Ishikawa (cell line): ENCODE data around the gene TKTL1.

ENCODE experiments used
- CEBPB ChIP-seq: IDR thresholded peaks from 2 replicates; pipeline ENCODE4 v1.6.1; 2012
- CREB1 ChIP-seq: IDR thresholded peaks from 2 replicates; pipeline ENCODE4 v1.6.1; 2012; ENCODE audit warnings: low read depth
- EGR1 ChIP-seq: IDR thresholded peaks from 2 replicates; pipeline ENCODE4 v1.6.1; 2012
- EP300 ChIP-seq: IDR thresholded peaks from 2 replicates; pipeline ENCODE4 v1.6.1; 2012; ENCODE audit warnings: borderline replicate concordance
- FOXM1 ChIP-seq: IDR thresholded peaks from 2 replicates; pipeline ENCODE4 v1.6.1; 2012; ENCODE audit warnings: low read depth, borderline replicate concordance
- NFIC ChIP-seq: IDR thresholded peaks from 2 replicates; pipeline ENCODE4 v1.6.1; 2012
- RAD21 ChIP-seq: IDR thresholded peaks from 2 replicates; pipeline ENCODE4 v1.6.1; 2012; ENCODE audit warnings: low read depth
- TAF1 ChIP-seq: IDR thresholded peaks from 2 replicates; pipeline ENCODE4 v1.6.1; 2012; ENCODE audit warnings: low read depth, mild to moderate bottlenecking
- TCF12 ChIP-seq: IDR thresholded peaks from 2 replicates; pipeline ENCODE4 v1.6.1; 2012; ENCODE audit warnings: low read depth
- TEAD4 ChIP-seq: IDR thresholded peaks from 2 replicates; pipeline ENCODE4 v1.6.1; 2012
- YY1 ChIP-seq: IDR thresholded peaks from 2 replicates; pipeline ENCODE4 v1.6.1; 2012; ENCODE audit warnings: low read depth
- ZBTB7A ChIP-seq: IDR thresholded peaks from 2 replicates; pipeline ENCODE4 v1.6.1; 2012; ENCODE audit warnings: low read depth
- TF ChIP-seq, protein P1 (sequence below): IDR thresholded peaks from 2 replicates; pipeline ENCODE4 v1.6.1; 2012
- TF ChIP-seq, protein P2 (sequence below): IDR thresholded peaks from 2 replicates; pipeline ENCODE4 v1.6.1; 2012
- TF ChIP-seq, protein P3 (sequence below): IDR thresholded peaks from 2 replicates; pipeline ENCODE4 v1.6.1; 2012; ENCODE audit warnings: low read depth, mild to moderate bottlenecking

Gene TKTL1

DNA sequence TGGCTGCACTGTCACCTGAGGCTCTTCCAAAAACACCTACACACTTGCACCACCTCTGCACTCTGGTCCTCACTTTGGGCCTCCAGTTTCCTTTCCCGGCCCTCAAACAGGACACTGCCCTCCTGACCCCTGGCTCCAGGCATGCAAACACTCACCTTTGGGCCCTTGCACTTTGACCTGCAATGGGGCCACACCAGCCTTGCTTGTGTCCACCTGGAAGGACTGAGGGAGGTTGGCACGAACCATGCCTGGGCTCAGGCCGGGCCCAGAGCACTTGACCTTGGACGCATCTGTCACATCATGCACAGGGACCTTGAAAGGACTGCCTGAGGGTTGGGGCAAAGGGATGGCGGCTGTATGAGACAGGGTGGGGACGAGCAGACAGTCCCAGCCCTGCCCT, 63.2 kb downstream of the TKTL1 start:
- TF ChIP-seq TCF12 (no peak), TAF1 (no peak), FOXM1 (no peak), EGR1 (no peak), ZBTB7A (no peak), NFIC (no peak), YY1 (no peak), CEBPB (no peak), RAD21 (no peak), CREB1 (no peak), EP300 (no peak)
- TF ChIP-seq, protein P1, sequence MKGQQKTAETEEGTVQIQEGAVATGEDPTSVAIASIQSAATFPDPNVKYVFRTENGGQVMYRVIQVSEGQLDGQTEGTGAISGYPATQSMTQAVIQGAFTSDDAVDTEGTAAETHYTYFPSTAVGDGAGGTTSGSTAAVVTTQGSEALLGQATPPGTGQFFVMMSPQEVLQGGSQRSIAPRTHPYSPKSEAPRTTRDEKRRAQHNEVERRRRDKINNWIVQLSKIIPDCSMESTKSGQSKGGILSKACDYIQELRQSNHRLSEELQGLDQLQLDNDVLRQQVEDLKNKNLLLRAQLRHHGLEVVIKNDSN: no peak
- TF ChIP-seq, protein P2, sequence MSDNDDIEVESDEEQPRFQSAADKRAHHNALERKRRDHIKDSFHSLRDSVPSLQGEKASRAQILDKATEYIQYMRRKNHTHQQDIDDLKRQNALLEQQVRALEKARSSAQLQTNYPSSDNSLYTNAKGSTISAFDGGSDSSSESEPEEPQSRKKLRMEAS: no peak
- TF ChIP-seq, protein P3, sequence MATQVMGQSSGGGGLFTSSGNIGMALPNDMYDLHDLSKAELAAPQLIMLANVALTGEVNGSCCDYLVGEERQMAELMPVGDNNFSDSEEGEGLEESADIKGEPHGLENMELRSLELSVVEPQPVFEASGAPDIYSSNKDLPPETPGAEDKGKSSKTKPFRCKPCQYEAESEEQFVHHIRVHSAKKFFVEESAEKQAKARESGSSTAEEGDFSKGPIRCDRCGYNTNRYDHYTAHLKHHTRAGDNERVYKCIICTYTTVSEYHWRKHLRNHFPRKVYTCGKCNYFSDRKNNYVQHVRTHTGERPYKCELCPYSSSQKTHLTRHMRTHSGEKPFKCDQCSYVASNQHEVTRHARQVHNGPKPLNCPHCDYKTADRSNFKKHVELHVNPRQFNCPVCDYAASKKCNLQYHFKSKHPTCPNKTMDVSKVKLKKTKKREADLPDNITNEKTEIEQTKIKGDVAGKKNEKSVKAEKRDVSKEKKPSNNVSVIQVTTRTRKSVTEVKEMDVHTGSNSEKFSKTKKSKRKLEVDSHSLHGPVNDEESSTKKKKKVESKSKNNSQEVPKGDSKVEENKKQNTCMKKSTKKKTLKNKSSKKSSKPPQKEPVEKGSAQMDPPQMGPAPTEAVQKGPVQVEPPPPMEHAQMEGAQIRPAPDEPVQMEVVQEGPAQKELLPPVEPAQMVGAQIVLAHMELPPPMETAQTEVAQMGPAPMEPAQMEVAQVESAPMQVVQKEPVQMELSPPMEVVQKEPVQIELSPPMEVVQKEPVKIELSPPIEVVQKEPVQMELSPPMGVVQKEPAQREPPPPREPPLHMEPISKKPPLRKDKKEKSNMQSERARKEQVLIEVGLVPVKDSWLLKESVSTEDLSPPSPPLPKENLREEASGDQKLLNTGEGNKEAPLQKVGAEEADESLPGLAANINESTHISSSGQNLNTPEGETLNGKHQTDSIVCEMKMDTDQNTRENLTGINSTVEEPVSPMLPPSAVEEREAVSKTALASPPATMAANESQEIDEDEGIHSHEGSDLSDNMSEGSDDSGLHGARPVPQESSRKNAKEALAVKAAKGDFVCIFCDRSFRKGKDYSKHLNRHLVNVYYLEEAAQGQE: no peak

DNA sequence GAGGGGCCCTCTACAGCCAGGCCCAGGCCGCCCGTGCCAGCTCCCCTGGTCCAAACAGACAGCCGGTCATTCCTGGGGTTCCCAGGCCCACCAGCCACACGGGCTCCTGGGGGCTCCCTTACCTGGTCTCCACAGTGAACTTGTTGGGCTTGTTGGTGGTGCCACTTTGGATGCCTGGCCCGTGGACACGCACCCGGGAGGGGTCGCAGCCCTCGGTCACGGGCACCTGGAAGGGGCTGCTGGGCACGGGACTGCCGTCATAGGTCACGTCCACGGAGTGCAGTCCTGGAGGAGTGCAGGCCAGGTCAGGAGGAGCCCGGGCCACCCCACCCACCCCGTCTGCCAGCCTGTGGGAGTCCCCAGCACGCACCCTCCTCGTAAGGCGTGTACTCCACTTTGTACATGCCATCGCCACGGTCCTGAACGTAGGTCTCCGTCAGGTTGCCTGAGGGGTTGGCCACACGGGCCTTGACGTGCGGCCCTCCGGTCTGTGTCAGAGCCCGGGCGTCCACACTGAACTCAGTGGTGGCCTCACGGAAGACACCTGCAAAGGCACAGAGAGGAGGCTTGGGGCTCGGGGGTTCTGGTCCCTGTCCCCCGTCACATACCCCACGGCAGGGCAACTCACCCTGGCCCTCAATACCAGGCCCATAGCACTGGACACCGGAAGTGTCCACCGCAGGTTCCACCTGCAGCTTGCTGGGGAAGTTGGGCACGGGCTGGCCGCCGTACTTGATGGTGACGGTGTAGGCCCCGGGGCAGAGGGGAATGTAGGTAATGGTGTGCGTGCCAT, 64.0 kb downstream of the TKTL1 start:
- TF ChIP-seq EGR1: no peak
- no peak for TF ChIP-seq TCF12
- TF ChIP-seq EP300: no peak
- TF ChIP-seq NFIC: no peak
- TF ChIP-seq, protein P2: no peak
- TF ChIP-seq, protein P3: no peak
- TF ChIP-seq CREB1: no peak
- TF ChIP-seq YY1: no peak
- TF ChIP-seq FOXM1: no peak
- TF ChIP-seq TAF1: no peak
- TF ChIP-seq, protein P1: no peak
- no peak for TF ChIP-seq RAD21
- TF ChIP-seq CEBPB: no peak

DNA sequence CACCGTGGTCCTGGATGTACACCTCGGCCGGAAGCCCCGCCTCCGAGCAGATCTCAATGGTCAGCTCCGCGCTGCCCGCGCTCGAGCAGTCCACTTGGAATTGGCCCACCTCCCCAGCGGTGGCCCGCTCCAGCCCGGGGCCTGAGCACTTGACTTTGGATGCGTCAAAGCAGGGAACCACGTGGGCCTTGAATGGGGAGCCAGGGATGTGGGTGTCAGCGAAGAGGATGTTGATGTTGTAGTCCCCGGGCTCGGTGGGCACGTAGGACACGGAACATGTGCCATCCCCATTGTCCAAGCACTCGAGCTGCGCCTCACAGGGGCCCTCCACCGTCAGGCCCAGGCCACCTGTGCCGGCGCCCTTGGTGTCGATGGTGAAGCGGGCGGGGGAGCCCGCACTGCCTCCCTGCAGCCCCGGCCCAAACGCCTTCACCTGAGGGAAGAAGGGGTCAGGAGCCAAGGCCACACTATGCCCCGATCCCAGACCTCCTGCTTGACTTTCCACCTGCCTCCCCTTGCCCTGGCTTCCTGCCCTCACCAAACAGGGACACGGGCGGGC, 64.6 kb downstream of the TKTL1 start:
- TF ChIP-seq FOXM1: no peak
- TF ChIP-seq, protein P2: no peak
- TF ChIP-seq TCF12: no peak
- no peak for TF ChIP-seq CEBPB
- no peak for TF ChIP-seq TAF1
- TF ChIP-seq CREB1: no peak
- no peak for TF ChIP-seq EGR1
- TF ChIP-seq, protein P3: no peak
- no peak for TF ChIP-seq RAD21
- no peak for TF ChIP-seq ZBTB7A

DNA sequence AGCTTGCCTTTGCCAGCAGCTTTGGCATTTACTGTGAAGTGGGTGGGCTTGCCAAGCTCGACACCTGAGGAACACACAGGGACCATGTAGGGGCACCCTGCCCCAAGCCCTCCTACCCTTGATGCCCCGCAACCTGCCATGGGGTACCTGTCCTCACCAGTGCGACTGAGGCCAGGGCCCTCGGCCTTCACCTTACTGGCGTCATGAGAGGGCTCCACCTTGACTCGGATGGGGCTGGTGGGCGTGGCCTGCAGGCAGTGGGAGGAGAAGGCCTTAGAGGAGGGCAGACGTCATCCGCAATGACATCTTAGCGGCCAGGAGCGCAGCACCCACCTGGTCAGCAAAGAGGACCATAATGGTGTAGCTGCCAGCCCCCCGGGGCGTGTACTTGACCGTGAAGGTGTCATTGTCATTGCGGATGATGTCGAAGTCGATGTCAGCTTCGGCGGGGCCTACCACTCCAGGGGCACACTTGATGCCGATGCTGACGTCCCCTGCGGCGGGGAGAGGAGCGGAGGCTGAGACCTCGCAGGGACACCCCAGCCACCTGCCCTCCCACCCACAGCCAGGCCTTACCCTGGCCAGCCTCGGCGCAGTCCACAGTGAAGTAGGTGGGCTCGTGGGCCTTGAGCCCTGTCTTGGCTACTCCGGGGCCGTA, 66.6 kb downstream of the TKTL1 start:
- TF ChIP-seq RAD21 (no peak), TAF1 (no peak), CEBPB (no peak), TEAD4 (no peak), CREB1 (no peak), NFIC (no peak), YY1 (no peak), EGR1 (no peak), ZBTB7A (no peak), FOXM1 (no peak), TCF12 (no peak), EP300 (no peak)
- TF ChIP-seq, protein P1: no peak
- TF ChIP-seq, protein P2: no peak
- TF ChIP-seq, protein P3: no peak
